ENCODE data around the gene IPMK.

IPMK gene

DNA sequence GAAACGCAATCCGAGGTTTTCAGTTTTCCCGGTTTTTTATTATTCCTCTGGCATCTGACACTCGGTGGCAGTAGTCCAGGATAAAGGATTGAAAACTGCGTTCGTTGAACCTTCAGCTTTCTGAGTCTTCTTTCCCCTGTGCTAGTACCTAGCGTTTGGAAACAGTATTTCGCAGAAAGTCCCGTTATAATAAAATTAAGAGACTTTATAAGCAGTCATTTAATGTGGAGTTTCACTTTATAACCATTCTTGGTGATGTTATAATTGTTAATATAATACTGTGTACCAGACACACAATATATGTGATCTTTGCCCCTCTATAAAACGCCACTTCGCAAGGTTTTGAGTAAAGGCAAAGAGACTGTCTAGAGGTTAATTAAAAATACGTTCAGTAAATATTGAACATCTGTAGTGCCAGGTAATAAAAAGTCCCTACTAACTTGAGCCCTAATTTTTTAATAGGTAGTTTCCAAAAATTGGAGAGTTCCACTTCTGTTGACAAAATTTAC lies 2.1 kb upstream of the IPMK start:
- peaks cover 20% of the 10 kb centered on the region for H3F3A ChIP-seq (ENCODE audit: insufficient read depth)
- peaks cover 9% of the 10 kb centered on the region; the same call in 1 of the 2 replicates for H4K20me1 ChIP-seq (ENCODE audit: low read depth, low read length)
- peak overlapping the region; percentile 75 for H3K27ac ChIP-seq (ENCODE audit: low read depth, low read length)

DNA sequence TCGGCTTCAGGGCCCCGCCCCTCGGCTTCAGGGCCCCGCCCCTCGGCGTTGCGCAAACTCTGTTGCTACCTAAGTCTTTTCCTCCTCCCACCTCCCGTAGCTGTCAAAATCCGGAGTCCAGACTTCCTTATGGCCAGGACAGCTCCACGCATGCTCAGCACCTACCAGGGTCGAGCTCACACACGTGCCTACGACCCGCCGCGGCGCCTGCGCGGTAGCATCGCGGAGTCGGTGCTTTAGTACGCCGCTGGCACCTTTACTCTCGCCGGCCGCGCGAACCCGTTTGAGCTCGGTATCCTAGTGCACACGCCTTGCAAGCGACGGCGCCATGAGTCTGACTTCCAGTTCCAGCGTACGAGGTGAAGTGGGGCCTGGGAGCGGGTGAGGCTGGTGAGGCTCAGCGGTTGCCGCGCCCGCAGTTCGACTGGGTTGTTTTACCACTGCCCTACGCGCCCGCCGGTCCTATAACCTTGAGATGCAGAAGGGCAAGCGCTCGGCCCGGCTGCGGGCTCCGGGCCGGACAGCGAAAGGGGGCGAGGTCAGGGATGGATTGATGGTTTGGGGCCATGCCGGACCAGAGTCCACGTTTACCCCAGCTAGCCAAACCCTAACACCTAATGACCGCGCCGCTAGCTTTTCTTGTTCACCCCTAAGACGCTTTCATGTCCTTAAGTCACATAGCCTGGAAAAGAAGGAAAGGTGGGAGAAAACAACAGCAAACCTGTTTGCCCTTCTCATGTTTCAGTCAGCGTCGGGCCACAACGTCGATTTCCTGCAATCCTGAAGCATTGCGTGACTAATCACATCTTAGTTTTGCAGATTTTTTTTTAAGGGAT lies 1.5 kb upstream of the IPMK start, which contains the start of gene CISD1:
Gene CISD1, plus strand, starts transcription at position 217 of the 836 bp plus-strand sequence. Its CDS starts 112 bp downstream, at position 329.
- Histone ChIP-seq H3K79me2 (ENCODE audit: insufficient read depth, low read length) (peaks cover 82% of the 10 kb centered on the region), H3K9ac (ENCODE audit: low read length) (peak within 1 kb of the TSS; percentile 94)

More for the DNA sequence above, 2.1 kb upstream of the IPMK start:
- no peaks in the 10 kb centered on the region for H3K27me3 ChIP-seq (ENCODE audit: low read length)
- peaks cover 82% of the 10 kb centered on the region for H3K79me2 ChIP-seq (ENCODE audit: insufficient read depth, low read length)
- H3K4me3 ChIP-seq (ENCODE audit: insufficient read depth, low read length, poor library complexity, severe bottlenecking): peak overlapping the region; percentile 96
- no peaks in the 10 kb centered on the region for H3K36me3 ChIP-seq (ENCODE audit: low read length)
- H3K9me2 ChIP-seq (replicated peaks; ENCODE audit: insufficient read depth, low read length): no peaks in the 10 kb centered on the region
- H3K4me2 ChIP-seq (ENCODE audit: low read depth, low read length, poor library complexity, severe bottlenecking): peak overlapping the region; percentile 93
- no peaks in the 10 kb centered on the region for H3K9me3 ChIP-seq (ENCODE audit: insufficient read depth, low read length)
- TF ChIP-seq, protein P1, sequence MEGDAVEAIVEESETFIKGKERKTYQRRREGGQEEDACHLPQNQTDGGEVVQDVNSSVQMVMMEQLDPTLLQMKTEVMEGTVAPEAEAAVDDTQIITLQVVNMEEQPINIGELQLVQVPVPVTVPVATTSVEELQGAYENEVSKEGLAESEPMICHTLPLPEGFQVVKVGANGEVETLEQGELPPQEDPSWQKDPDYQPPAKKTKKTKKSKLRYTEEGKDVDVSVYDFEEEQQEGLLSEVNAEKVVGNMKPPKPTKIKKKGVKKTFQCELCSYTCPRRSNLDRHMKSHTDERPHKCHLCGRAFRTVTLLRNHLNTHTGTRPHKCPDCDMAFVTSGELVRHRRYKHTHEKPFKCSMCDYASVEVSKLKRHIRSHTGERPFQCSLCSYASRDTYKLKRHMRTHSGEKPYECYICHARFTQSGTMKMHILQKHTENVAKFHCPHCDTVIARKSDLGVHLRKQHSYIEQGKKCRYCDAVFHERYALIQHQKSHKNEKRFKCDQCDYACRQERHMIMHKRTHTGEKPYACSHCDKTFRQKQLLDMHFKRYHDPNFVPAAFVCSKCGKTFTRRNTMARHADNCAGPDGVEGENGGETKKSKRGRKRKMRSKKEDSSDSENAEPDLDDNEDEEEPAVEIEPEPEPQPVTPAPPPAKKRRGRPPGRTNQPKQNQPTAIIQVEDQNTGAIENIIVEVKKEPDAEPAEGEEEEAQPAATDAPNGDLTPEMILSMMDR (IDR thresholded peaks at IDR 0.05; ENCODE audit: insufficient read depth, low read length, poor library complexity, severe bottlenecking): no peak
- TF ChIP-seq EZH2phosphoT487 (conservative IDR thresholded peaks at IDR 0.05; ENCODE audit: low read length): no peak
- peak overlapping the region; percentile 94 for H3K9ac ChIP-seq (ENCODE audit: low read length)
- peak overlapping the region; percentile 93 for H2AFZ ChIP-seq (ENCODE audit: low read depth, low read length, severe bottlenecking)

DNA sequence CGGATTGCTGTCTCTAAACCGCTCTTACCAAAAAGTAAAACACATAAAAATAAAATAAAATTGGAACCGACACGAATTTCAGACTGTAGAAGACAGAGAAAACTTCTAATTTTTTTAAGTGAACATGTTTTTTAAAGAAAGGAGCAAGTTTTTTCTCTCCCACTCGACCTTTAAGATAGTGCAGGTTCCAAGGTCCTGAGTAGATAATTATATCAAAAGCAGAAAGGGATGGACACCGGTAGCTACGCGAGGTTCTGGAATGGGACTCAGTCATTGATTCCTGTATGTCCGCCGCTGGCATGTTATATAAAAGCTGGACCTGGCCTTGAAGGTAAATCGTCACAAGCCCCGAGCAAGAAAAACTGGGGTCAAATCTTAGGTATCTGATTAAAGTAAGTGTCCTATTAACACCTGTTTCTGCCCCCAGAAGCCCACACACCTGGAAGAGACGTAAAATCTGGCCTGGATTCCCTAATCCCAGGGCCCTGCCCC lies 806 bp upstream of the IPMK start:
- H3K4me3 ChIP-seq (ENCODE audit: insufficient read depth, low read length, poor library complexity, severe bottlenecking): peak overlapping the region; percentile 81
- no peak for TF ChIP-seq EZH2phosphoT487 (conservative IDR thresholded peaks at IDR 0.05; ENCODE audit: low read length)
- TF ChIP-seq, protein P1 (IDR thresholded peaks at IDR 0.05; ENCODE audit: insufficient read depth, low read length, poor library complexity, severe bottlenecking): no peak
- peak overlapping the region; percentile 94 for H3K27ac ChIP-seq (ENCODE audit: low read depth, low read length)
- peak overlapping the region; percentile 66 for H3K9ac ChIP-seq (ENCODE audit: low read length)
- peaks cover 82% of the 10 kb centered on the region for H3K79me2 ChIP-seq (ENCODE audit: insufficient read depth, low read length)
- H3K36me3 ChIP-seq (ENCODE audit: low read length): no peaks in the 10 kb centered on the region
- H3K9me2 ChIP-seq (replicated peaks; ENCODE audit: insufficient read depth, low read length): no peaks in the 10 kb centered on the region
- H3K27me3 ChIP-seq (ENCODE audit: low read length): no peaks in the 10 kb centered on the region
- H3F3A ChIP-seq (ENCODE audit: insufficient read depth): peaks cover 22% of the 10 kb centered on the region
- peaks cover 20% of the 10 kb centered on the region; the same call in 1 of the 2 replicates for H4K20me1 ChIP-seq (ENCODE audit: low read depth, low read length)
- peak overlapping the region; percentile 99 for H3K4me2 ChIP-seq (ENCODE audit: low read depth, low read length, poor library complexity, severe bottlenecking)
- no peaks in the 10 kb centered on the region for H3K9me3 ChIP-seq (ENCODE audit: insufficient read depth, low read length)
- H2AFZ ChIP-seq (ENCODE audit: low read depth, low read length, severe bottlenecking): peak overlapping the region; percentile 81

More for the DNA sequence above, 1.5 kb upstream of the IPMK start, which contains the start of gene CISD1:
- Histone ChIP-seq H3K4me3 (ENCODE audit: insufficient read depth, low read length, poor library complexity, severe bottlenecking) (peak within 1 kb of the TSS; percentile 96), H2AFZ (ENCODE audit: low read depth, low read length, severe bottlenecking) (peak within 1 kb of the TSS; percentile 93), H3K36me3 (ENCODE audit: low read length) (no peaks in the 10 kb centered on the region), H3K4me2 (ENCODE audit: low read depth, low read length, poor library complexity, severe bottlenecking) (peak within 1 kb of the TSS; percentile 99), H3K9me3 (ENCODE audit: insufficient read depth, low read length) (no peaks in the 10 kb centered on the region), H4K20me1 (ENCODE audit: low read depth, low read length) (peaks cover 15% of the 10 kb centered on the region; the same call in 1 of the 2 replicates), H3K27me3 (ENCODE audit: low read length) (no peaks in the 10 kb centered on the region), H3K27ac (ENCODE audit: low read depth, low read length) (peak within 1 kb of the TSS; percentile 94), H3K9me2 (replicated peaks; ENCODE audit: insufficient read depth, low read length) (no peaks in the 10 kb centered on the region), H3F3A (ENCODE audit: insufficient read depth) (peaks cover 20% of the 10 kb centered on the region)
- TF ChIP-seq EZH2phosphoT487 (conservative IDR thresholded peaks at IDR 0.05; ENCODE audit: low read length): no peak
- TF ChIP-seq, protein P1 (IDR thresholded peaks at IDR 0.05; ENCODE audit: insufficient read depth, low read length, poor library complexity, severe bottlenecking): no peak
